ENCODE measurements around the gene FOXI1.

- TF ChIP-seq SRF (IDR thresholded peaks at IDR 0.05; ENCODE audit: low read depth, low read length) (no peak), SRSF1 (optimal IDR thresholded peaks at IDR 0.05; ENCODE audit: low read depth, low read length) (no peak), LBX2 (CRISPR knock-in tag; IDR thresholded peaks at IDR 0.05; ENCODE audit: borderline replicate concordance) (no peak), ERF (CRISPR knock-in tag; IDR thresholded peaks at IDR 0.05) (no peak), KAT8 (CRISPR knock-in tag; IDR thresholded peaks at IDR 0.05) (no peak)
- TF ChIP-seq, protein P1, sequence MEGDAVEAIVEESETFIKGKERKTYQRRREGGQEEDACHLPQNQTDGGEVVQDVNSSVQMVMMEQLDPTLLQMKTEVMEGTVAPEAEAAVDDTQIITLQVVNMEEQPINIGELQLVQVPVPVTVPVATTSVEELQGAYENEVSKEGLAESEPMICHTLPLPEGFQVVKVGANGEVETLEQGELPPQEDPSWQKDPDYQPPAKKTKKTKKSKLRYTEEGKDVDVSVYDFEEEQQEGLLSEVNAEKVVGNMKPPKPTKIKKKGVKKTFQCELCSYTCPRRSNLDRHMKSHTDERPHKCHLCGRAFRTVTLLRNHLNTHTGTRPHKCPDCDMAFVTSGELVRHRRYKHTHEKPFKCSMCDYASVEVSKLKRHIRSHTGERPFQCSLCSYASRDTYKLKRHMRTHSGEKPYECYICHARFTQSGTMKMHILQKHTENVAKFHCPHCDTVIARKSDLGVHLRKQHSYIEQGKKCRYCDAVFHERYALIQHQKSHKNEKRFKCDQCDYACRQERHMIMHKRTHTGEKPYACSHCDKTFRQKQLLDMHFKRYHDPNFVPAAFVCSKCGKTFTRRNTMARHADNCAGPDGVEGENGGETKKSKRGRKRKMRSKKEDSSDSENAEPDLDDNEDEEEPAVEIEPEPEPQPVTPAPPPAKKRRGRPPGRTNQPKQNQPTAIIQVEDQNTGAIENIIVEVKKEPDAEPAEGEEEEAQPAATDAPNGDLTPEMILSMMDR (CRISPR knock-in tag; IDR thresholded peaks at IDR 0.05), result no peak
Measured at GRCh38 chr5:170135796-170136490, 30.2 kb downstream of the FOXI1 start.

All from HepG2 (cell line).